ENCODE results near the gene LATS2.

LATS2 gene

GRCh38 chr13:21025539-21025938, 35.8 kb downstream of the LATS2 start:
- H3K27ac ChIP-seq (replicated peaks) = no peak overlapping the region
- H3K4me3 ChIP-seq (replicated peaks; ENCODE audit: insufficient read depth, low read length) = no peak overlapping the region
- no peak for DNase-seq (ENCODE audit: low read depth in 1 of 2, low spot score in 1 of 2)
- no peaks in the 10 kb centered on the region for H3K27me3 ChIP-seq (ENCODE audit: insufficient read depth, poor library complexity, severe bottlenecking)
- TF ChIP-seq CTCF (IDR thresholded peaks at IDR 0.05; ENCODE audit: insufficient read depth, low read length) (no peak), REST (IDR thresholded peaks at IDR 0.05; ENCODE audit: insufficient replicate concordance, low read depth) (no peak), SPI1 (IDR thresholded peaks at IDR 0.05; ENCODE audit: borderline replicate concordance, low read depth) (no peak), POLR2AphosphoS5 (IDR thresholded peaks at IDR 0.05; ENCODE audit: low read depth) (no peak), GABPA (IDR thresholded peaks at IDR 0.05; ENCODE audit: low read depth) (no peak)

GRCh38 chr13:21022056-21022979, 39.1 kb downstream of the LATS2 start:
- Histone ChIP-seq H3K4me3 (replicated peaks; ENCODE audit: insufficient read depth, low read length) (no peak overlapping the region), H3K27me3 (ENCODE audit: insufficient read depth, poor library complexity, severe bottlenecking) (no peaks in the 10 kb centered on the region), H3K27ac (replicated peaks) (no peak overlapping the region)
- peak in 1 of 2 experiments; percentile 46 for DNase-seq (ENCODE audit: low read depth in 1 of 2, low spot score in 1 of 2)
- TF ChIP-seq REST (IDR thresholded peaks at IDR 0.05; ENCODE audit: insufficient replicate concordance, low read depth) (no peak), POLR2AphosphoS5 (IDR thresholded peaks at IDR 0.05; ENCODE audit: low read depth) (no peak), CTCF (IDR thresholded peaks at IDR 0.05; ENCODE audit: insufficient read depth, low read length) (no peak), SPI1 (IDR thresholded peaks at IDR 0.05; ENCODE audit: borderline replicate concordance, low read depth) (no peak), GABPA (IDR thresholded peaks at IDR 0.05; ENCODE audit: low read depth) (no peak)

GRCh38 chr13:21020581-21020980, 40.8 kb downstream of the LATS2 start:
- no peak for DNase-seq (ENCODE audit: low read depth in 1 of 2, low spot score in 1 of 2)
- H3K4me3 ChIP-seq (replicated peaks; ENCODE audit: insufficient read depth, low read length) = no peak overlapping the region
- H3K27me3 ChIP-seq (ENCODE audit: insufficient read depth, poor library complexity, severe bottlenecking) = no peaks in the 10 kb centered on the region
- H3K27ac ChIP-seq (replicated peaks) = no peak overlapping the region
- TF ChIP-seq REST (IDR thresholded peaks at IDR 0.05; ENCODE audit: insufficient replicate concordance, low read depth) = no peak
- TF ChIP-seq GABPA (IDR thresholded peaks at IDR 0.05; ENCODE audit: low read depth) = no peak
- no peak for TF ChIP-seq SPI1 (IDR thresholded peaks at IDR 0.05; ENCODE audit: borderline replicate concordance, low read depth)
- no peak for TF ChIP-seq POLR2AphosphoS5 (IDR thresholded peaks at IDR 0.05; ENCODE audit: low read depth)
- no peak for TF ChIP-seq CTCF (IDR thresholded peaks at IDR 0.05; ENCODE audit: insufficient read depth, low read length)
